Colon (tissue), 2 donors: ENCODE results near the gene OPCML.

Experiments
- FAIRE-seq: peaks from 2 replicates; lab custom pipeline; 2012; peaks lifted over from hg19 to GRCh38; lab: Jason Lieb, UNC
- donor health status: control.
- donor health status: control.

OPCML gene

DNA sequence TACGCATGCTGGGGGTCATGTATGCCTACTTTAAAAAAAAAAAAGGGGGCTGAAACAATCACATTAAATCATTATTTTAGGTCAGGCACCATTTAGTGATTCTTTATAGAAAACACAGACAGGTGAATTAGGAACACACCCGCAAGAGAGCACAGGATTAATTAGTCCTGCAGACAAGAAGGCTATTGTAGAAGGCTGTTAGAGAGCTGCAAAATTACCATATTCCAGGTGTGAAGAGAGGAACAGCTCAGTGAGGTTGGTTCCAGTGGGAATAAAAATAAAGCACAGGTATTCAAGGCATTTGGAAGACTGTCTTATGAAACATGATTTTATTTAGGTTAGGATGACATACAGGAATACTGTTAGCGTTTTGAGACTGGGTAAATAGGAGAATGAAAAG, 649.1 kb downstream of the OPCML start:
- FAIRE-seq: no peak

GRCh38 chr11:132881622-132882021, 650.7 kb downstream of the OPCML start:
- FAIRE-seq: no peak

DNA sequence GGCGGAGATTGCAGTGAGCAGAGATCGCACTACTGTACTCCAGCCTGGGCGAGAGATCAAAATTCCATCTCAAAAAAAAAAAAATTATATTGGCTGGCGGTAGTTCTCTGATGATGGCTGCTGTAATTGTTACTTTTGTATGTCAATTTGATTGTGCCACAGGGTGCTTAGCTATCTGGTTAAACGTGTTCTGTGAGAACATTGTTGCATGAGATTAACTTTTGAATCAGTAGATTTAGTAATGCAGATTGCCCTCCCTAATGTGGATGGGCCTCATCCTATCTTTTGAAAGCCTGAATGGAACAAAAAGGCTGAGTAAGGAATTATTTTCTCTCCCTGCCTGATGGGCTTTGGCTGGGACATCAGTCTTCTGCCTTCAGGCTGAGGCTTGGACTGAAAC, 654.2 kb downstream of the OPCML start:
- FAIRE-seq: no peak

- no peak for FAIRE-seq
Observed at GRCh38 chr11:132876705-132877104, 655.6 kb downstream of the OPCML start.

- FAIRE-seq: no peak
Observed at GRCh38 chr11:132876239-132876638, 656.1 kb downstream of the OPCML start.

DNA sequence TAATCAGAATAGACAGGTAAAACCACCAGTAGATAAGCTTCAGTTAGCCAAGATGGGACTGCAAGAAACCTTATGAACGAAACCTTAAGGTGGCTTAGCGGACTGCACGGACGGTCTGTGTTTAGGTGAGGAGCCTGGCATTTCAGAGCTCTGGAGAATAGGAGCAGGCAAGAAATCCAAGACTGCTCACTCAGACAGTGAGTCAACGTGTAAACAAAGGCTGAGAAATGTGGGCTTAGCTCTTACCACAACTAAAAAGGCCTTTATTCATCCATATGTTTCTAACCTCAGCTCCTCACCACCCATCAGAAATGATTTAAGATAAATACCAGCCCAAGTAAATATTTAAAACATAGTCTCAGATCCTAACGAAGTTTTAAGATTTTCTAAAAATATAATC, 657.7 kb downstream of the OPCML start:
- FAIRE-seq: no peak

DNA sequence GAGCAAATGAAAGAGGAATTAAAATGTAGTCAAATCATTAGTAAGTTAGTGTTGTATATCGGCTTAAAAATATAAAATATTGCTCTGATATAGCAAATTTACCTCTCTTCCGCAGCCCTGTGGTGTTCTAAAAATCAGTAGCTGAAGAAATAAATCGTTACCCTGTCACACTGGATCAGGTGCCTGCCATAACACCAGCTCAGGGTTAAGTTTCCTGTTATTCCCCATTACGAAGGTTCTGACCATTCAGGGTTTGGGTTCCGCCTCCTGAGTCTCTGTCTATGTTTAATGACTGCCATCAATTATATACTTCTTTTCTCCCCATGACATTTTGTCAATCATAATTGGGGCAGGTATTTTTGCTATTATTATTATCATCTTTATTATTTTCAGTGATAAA, 658.5 kb downstream of the OPCML start:
- FAIRE-seq: no peak

GRCh38 chr11:132872211-132872610, 660.1 kb downstream of the OPCML start:
- no peak for FAIRE-seq

GRCh38 chr11:132866783-132867545, 665.3 kb downstream of the OPCML start:
- FAIRE-seq: no peak

DNA sequence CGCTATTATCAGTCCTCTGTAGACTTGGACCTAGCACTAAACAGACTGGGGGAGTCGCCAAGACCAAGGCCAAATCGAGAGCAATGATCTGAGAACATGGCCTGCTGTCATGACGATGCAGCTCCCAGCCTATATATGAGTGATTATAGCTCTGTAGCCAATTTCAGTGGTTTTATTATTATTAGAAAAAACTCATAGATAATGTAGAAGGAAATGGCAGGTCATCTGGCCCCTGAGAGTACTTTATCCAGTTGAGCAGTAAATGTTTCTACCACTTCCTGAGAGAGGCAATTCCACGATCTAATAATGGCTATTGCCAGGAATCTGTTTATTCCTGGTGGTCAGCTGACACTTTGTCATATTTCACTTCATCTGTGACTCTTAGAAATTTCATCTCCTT, 666.7 kb downstream of the OPCML start:
- FAIRE-seq: no peak

- FAIRE-seq: no peak
Observed at GRCh38 chr11:132864811-132865576, 667.3 kb downstream of the OPCML start.

GRCh38 chr11:132862933-132863332, 669.4 kb downstream of the OPCML start:
- no peak for FAIRE-seq

- FAIRE-seq: no peak
Observed at GRCh38 chr11:132862137-132862536, 670.2 kb downstream of the OPCML start.

- no peak for FAIRE-seq
Observed at GRCh38 chr11:132859306-132859705, 673.0 kb downstream of the OPCML start.

GRCh38 chr11:132858223-132858622, 674.1 kb downstream of the OPCML start:
- FAIRE-seq: no peak

GRCh38 chr11:132856032-132856431, 676.3 kb downstream of the OPCML start:
- FAIRE-seq: no peak

DNA sequence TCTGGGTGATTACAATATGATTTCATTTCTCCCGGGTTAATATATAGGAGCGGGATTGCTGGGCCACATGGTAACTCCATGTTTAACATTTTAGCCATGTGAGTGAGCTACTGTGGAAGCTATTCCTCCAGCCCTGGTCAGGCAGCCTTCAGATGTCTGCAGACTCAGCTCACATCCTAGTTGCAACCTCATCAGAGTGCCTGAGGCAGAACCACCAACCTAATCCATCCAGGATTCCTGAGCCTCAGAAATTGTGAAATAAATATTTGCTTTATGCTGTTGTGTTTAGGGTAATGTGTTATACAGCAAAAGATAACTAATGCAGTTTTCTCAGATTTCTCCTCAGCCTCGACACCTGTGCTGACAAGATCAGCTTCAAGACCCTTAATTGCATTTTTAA, 676.8 kb downstream of the OPCML start:
- no peak for FAIRE-seq

DNA sequence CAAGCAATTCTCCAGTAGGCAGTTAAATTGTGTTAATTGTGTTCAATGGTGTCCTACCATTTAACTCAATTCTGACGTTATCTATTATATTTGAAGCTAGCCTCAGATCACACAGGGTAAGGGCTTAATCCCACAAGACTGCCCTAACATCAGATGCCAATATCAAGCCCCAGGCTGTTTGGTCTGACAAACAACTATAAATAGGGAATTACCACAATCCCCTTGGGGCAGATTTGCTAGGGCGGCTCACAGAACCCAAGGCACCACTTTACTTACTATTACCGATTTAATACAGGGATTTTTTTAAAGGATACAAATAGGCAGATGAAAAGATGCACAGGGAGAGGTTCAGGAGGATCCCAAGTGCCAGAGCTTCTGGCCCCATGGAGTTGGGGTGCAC, 678.4 kb downstream of the OPCML start:
- FAIRE-seq: no peak

DNA sequence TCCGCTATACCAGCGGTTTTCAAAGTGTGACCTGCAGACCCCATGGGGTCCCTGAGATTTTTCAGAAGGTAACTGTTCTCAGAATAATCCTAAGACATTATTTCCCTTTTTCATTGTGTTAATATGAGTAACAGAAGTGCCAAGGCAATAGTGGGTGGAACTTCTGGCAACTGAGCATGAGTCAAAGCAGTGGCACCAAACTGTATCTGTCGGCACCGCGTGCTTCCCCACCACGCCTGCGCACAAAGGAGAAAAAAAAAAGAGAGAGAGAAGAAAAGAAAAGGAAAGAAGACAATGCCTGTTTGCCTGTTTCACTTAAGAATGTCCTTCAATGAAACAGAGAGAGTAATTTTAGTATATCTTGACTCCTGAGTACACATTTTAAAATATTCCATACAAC, 679.9 kb downstream of the OPCML start:
- FAIRE-seq: no peak

DNA sequence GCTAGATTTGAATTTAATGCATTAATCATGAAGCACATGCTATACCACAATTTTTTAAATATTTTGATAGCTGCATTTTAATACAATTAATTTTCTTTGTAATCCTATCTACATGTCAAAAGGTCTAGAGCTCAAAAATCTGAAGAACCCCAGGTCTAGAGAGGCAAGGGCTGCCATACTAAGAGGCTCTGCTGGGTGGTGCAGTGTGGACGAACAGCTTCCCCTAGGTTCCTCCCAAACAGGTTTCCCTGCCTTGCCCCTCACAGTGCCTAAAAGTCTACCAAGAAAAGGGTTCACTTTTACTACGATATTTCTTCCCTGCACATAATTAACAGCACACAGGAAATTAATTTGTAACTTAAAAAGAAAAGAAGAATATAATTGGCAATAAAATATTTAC, 681.1 kb downstream of the OPCML start:
- no peak for FAIRE-seq

GRCh38 chr11:132850266-132850665, 682.0 kb downstream of the OPCML start:
- no peak for FAIRE-seq

DNA sequence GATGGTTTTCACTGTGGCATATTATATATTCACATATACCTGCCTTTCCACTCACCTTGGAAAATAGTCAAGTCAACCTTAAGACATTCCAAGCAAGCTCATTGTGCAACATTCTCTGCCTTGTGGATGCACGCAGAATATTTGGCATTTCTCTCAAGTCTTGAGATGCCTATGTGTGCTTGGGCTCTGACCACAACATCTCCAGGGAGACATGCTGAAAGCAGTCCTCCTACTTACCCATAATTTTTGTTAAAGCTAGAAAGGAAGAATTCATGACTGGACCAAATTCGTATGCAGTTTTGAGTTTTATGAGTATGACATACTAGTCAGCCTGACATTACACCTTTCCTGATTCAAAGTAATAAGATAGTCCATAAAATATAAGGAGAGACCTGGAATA, 684.0 kb downstream of the OPCML start:
- no peak for FAIRE-seq

- no peak for FAIRE-seq
Observed at GRCh38 chr11:132846075-132846474, 686.2 kb downstream of the OPCML start.
